GM23338 (cell line): ENCODE results near the gene CRACR2B.

Experiments used
- CREB1 ChIP-seq: fragments of 250-450 bp; sonication (Bioruptor Pico); IDR thresholded peaks from 2 replicates; pipeline ENCODE4 v1.5.0; 2020; ENCODE audit warnings: low read depth, mild to moderate bottlenecking, moderate library complexity
- EZH2 ChIP-seq: fragments of 200-600 bp; sonication (generic); IDR thresholded peaks from one replicate; pipeline ENCODE4 v1.8.0; 2017; ENCODE audit warnings: antibody characterized with exemption, mild to moderate bottlenecking, low read depth; ENCODE audit not compliant: unreplicated experiment
- POLR2AphosphoS5 ChIP-seq: IDR thresholded peaks from 2 replicates; pipeline ENCODE4 v1.6.1; 2016; ENCODE audit warnings: antibody characterized with exemption, low read depth
- REST ChIP-seq: IDR thresholded peaks from one replicate; pipeline ENCODE4 v1.6.1; 2018; ENCODE audit warnings: antibody characterized with exemption; ENCODE audit not compliant: unreplicated experiment
- STAT1 ChIP-seq: IDR thresholded peaks from one replicate; pipeline ENCODE4 v1.6.1; 2016; ENCODE audit warnings: antibody characterized with exemption; ENCODE audit not compliant: unreplicated experiment
- TF ChIP-seq, protein P1 (sequence below), 2 experiments: fragments of 200-600 bp in 1 of 2; sonication (generic) in 1 of 2; conservative IDR thresholded peaks; 2 replicates each; pipeline versions ENCODE4 v1.5.1 to v1.6.1; 2016 to 2017; ENCODE audit warnings: antibody characterized with exemption in 2 of 2, low read depth in 2 of 2, mild to moderate bottlenecking in 2 of 2, moderate library complexity in 1 of 2

GRCh38 chr11:802693-803466 is 24.8 kb upstream of the CRACR2B start:
- TF ChIP-seq, protein P1, sequence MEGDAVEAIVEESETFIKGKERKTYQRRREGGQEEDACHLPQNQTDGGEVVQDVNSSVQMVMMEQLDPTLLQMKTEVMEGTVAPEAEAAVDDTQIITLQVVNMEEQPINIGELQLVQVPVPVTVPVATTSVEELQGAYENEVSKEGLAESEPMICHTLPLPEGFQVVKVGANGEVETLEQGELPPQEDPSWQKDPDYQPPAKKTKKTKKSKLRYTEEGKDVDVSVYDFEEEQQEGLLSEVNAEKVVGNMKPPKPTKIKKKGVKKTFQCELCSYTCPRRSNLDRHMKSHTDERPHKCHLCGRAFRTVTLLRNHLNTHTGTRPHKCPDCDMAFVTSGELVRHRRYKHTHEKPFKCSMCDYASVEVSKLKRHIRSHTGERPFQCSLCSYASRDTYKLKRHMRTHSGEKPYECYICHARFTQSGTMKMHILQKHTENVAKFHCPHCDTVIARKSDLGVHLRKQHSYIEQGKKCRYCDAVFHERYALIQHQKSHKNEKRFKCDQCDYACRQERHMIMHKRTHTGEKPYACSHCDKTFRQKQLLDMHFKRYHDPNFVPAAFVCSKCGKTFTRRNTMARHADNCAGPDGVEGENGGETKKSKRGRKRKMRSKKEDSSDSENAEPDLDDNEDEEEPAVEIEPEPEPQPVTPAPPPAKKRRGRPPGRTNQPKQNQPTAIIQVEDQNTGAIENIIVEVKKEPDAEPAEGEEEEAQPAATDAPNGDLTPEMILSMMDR (conservative IDR thresholded peaks at IDR 0.05; ENCODE audit: low read depth in 2 of 2) = no peak
- no peak for TF ChIP-seq STAT1
- no peak for TF ChIP-seq EZH2
- no peak for TF ChIP-seq POLR2AphosphoS5
- no peak for TF ChIP-seq CREB1 (CRISPR knock-in tag)
- TF ChIP-seq REST = no peak
